GM12878 (cell line): ENCODE measurements around the gene CNTN4. TPM values are rescaled to one million over a fixed set of nuclear protein-coding genes. Genes with fewer than 3 reads are reported as not detected.

Source experiments
- ATAC-seq: fragments of 200-7000 bp; cut with Tn5 transposase; 3 replicates; pipeline ENCODE4 v1.9.1; 2020; ENCODE audit warnings: mild to moderate bottlenecking, moderate library complexity
- BruUV-seq: library from RNA; stranded (reverse); fragments of 400-500 nt; replicated peaks from 2 replicates; lab custom pipeline; 2021; lab: Mats Ljungman, UMichigan
- CTCF ChIA-PET: fragments of 300-600 bp; sonication (Branson Sonifier 250); formaldehyde crosslinking; extraction: SDS; loops from one replicate; lab custom pipeline; 2021; ENCODE audit warnings: inconsistent platforms; lab: Yijun Ruan, JAX
- POLR2A ChIA-PET: fragments of 350-600 bp; formaldehyde crosslinking; extraction: SDS; loops from one replicate; lab custom pipeline; 2021; ENCODE audit warnings: inconsistent platforms; lab: Charles Lee
- RAD21 ChIA-PET: fragments of 300-600 bp; sonication (Branson Sonifier 250); formaldehyde crosslinking; loops from one replicate; lab custom pipeline; 2023; ENCODE audit warnings: antibody characterized with exemption; ENCODE audit not compliant: unreplicated experiment; lab: Charles Lee
- SMC1A ChIA-PET: fragments of 300-600 bp; sonication (Branson Sonifier 250); formaldehyde crosslinking; loops from one replicate; lab custom pipeline; 2023; ENCODE audit not compliant: unreplicated experiment, uncharacterized antibody; lab: Charles Lee
- DNase-seq: peaks from one replicate; pipeline ENCODE4 v3.0.0-alpha.2; 2011; ENCODE audit warnings: low read depth, low spot score
- FAIRE-seq: peaks from 3 replicates; lab custom pipeline; 2011; peaks lifted over from hg19 to GRCh38; lab: Jason Lieb, UNC
- H2AFZ ChIP-seq: 2 replicates; pipeline ENCODE4 v1.6.0; 2011; ENCODE audit warnings: low read depth, low read length, control low read depth; ENCODE audit not compliant: control insufficient read depth
- H3K27ac ChIP-seq: 2 replicates; pipeline ENCODE4 v1.5.1; 2011; ENCODE audit warnings: control low read depth; ENCODE audit not compliant: control insufficient read depth, insufficient read depth
- H3K27me3 ChIP-seq, 2 experiments: replicated peaks in 1 of 2; 2 replicates each; pipeline versions ENCODE4 v1.6.0 to v1.6.1; 2011; ENCODE audit warnings: low read length in 1 of 2; ENCODE audit not compliant: control insufficient read depth in 2 of 2, insufficient read depth in 2 of 2
- H3K36me3 ChIP-seq, 2 experiments: 2 replicates each; pipeline ENCODE4 v1.5.1; 2011; ENCODE audit warnings: low read length in 1 of 2; ENCODE audit not compliant: control insufficient read depth in 2 of 2, insufficient read depth in 2 of 2
- H3K4me1 ChIP-seq: 2 replicates; pipeline ENCODE4 v1.6.1; 2011; ENCODE audit warnings: mild to moderate bottlenecking, low read length, moderate library complexity, mixed read lengths; ENCODE audit not compliant: control insufficient read depth, insufficient read depth
- H3K4me2 ChIP-seq: 2 replicates; pipeline ENCODE4 v1.6.0; 2011; ENCODE audit warnings: control low read depth; ENCODE audit not compliant: control insufficient read depth, insufficient read depth
- H3K4me3 ChIP-seq: fragments of 200-600 bp; sonication (generic); 2 replicates; pipeline ENCODE4 v1.5.1; 2016
- H3K79me2 ChIP-seq: 2 replicates; pipeline ENCODE4 v1.6.0; 2011; ENCODE audit warnings: low read length; ENCODE audit not compliant: control insufficient read depth, insufficient read depth
- H3K9ac ChIP-seq: 2 replicates; pipeline ENCODE4 v1.8.0; 2011; ENCODE audit warnings: low read length, control low read depth, mixed read lengths; ENCODE audit not compliant: control insufficient read depth, insufficient read depth
- H3K9me3 ChIP-seq: replicated peaks from 3 replicates; pipeline ENCODE4 v1.5.1; 2011; ENCODE audit warnings: mild to moderate bottlenecking, low read length; ENCODE audit not compliant: control insufficient read depth, insufficient read depth
- H4K20me1 ChIP-seq: 2 replicates; pipeline ENCODE4 v1.6.0; 2011; ENCODE audit not compliant: control insufficient read depth, insufficient read depth
- CBX3 ChIP-seq: fragments of 200-600 bp; sonication (generic); IDR thresholded peaks from 2 replicates; pipeline ENCODE4 v1.6.1; 2016; ENCODE audit warnings: low read depth, borderline replicate concordance
- CHD1 ChIP-seq: IDR thresholded peaks from 2 replicates; pipeline ENCODE4 v1.6.1; 2012; ENCODE audit warnings: low read depth, low read length, improper control_type of control experiment
- MEF2B ChIP-seq: fragments of 450-650 bp; IDR thresholded peaks from 2 replicates; pipeline ENCODE4 v1.6.1; 2018; ENCODE audit warnings: mild to moderate bottlenecking, moderate library complexity; ENCODE audit not compliant: partially characterized antibody, poor library complexity, severe bottlenecking
- SMC3 ChIP-seq: IDR thresholded peaks from 2 replicates; pipeline ENCODE4 v1.6.1; 2011; ENCODE audit warnings: low read length, improper control_type of control experiment, borderline replicate concordance
- SRF ChIP-seq, 2 experiments: IDR thresholded peaks; 2 replicates each; pipeline ENCODE4 v1.6.1; 2011; ENCODE audit warnings: low read depth in 2 of 2, low read length in 2 of 2, mild to moderate bottlenecking in 1 of 2, moderate library complexity in 1 of 2
- YY1 ChIP-seq: IDR thresholded peaks from 2 replicates; pipeline ENCODE4 v1.6.1; 2011; ENCODE audit warnings: low read depth, mild to moderate bottlenecking, low read length
- ZBED1 ChIP-seq: IDR thresholded peaks from 2 replicates; pipeline ENCODE4 v1.6.1; 2016; ENCODE audit warnings: borderline replicate concordance
- ZNF24 ChIP-seq: fragments of 450-650 bp; IDR thresholded peaks from 2 replicates; pipeline ENCODE4 v1.6.1; 2017; ENCODE audit warnings: antibody characterized with exemption, mild to moderate bottlenecking
- WGBS: methylation state at CpG from one replicate; pipeline ENCODE4 v1.1.6; 2016; ENCODE audit warnings: low lambda C conversion rate; ENCODE audit not compliant: insufficient replicate concordance, insufficient coverage; ENCODE audit errors: missing lambda C conversion rate; 5-methylcytosine and 5-hydroxymethylcytosine counted together
- in situ Hi-C: fragments of 300-500 bp; cut with MboI; formaldehyde crosslinking; loops from 9 replicates; pipeline ENCODE4 v1.14.3; 2018; ENCODE audit warnings: mixed read lengths
- intact Hi-C: fragments of 100-400 bp; cut with micrococcal nuclease; formaldehyde crosslinking; loops from one replicate; pipeline ENCODE4 v1.14.2; 2022; ENCODE audit not compliant: unreplicated experiment
- polyA plus RNA-seq, 11 experiments: library from polyadenylated mRNA; depleted of rRNA in 4 of 11; unstranded in 6 of 11; stranded (reverse) in 5 of 11; fragments of >200 nt; fragmentation: Nextera tagmentation in 4 of 11; fragmentation: Illumina TruSeq in 1 of 11; extraction: Ambion mirVana in 4 of 11; extraction: Trizol in 1 of 11; gene quantifications; 1 replicate in 1 of 11; 2 replicates in 10 of 11; pipeline versions ENCODE4 v1.2.1 to v1.2.3, GENCODE V29; 2011 to 2016; ENCODE audit warnings: inconsistent platforms in 2 of 11, missing spikeins in 2 of 11, low read depth in 1 of 11
- total RNA-seq, 4 experiments: library from RNA; depleted of rRNA in 3 of 4; stranded (reverse); fragments of >200 nt in 3 of 4; fragmentation: Illumina TruSeq in 1 of 4; extraction: Trizol in 1 of 4; gene quantifications; 2 replicates each; pipeline versions ENCODE4 v1.2.1 to v1.2.3, GENCODE V29; 2013 to 2021
- TF ChIP-seq, protein P1 (sequence below): fragments of 450-650 bp; IDR thresholded peaks from 2 replicates; pipeline ENCODE4 v1.6.1; 2018; ENCODE audit warnings: mild to moderate bottlenecking, low read depth, moderate library complexity; ENCODE audit not compliant: partially characterized antibody

The CNTN4 gene
- total and polyA plus RNA-seq, 10 of the 15 experiments (the other 5 are each of a cell fraction or from before 2014, with no cell fraction given): 0.05 to 0.43 (median 0.15) TPM; not detected in 1

DNA sequence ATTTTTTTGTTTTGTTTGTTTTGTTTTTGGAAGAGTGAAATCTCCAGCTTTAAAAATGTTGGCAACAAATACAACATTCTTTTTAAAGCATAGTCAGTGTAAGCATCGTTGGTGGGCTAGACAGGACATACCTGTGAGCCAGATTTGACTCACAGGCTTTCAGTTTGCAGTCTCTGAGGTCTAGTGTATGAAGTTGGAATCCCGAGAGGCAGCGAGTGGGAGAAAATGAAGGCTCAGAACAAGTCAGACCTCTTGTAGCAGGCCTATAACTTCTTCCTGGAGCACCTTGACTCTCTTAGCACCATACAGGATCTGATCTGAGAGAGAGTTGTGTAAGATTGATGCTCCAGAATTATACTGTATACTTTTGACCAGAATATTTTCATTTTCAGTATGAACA lies 60.2 kb downstream of the CNTN4 start:
- WGBS: 0% methylated on average over 3 of the region's 3 CpGs
- in situ Hi-C loops (no loop called here), intact Hi-C loops (loop anchor here (5.0 to 10.0 kb wide), 2 partner anchors 856 to 1257 kb away; no protein-coding TSS in a partner anchor)
- ATAC-seq: no peak
- Histone ChIP-seq H2AFZ (no peak overlapping the region), H4K20me1 (no peaks in the 10 kb centered on the region), H3K27me3 (no peaks in the 10 kb centered on the region; a peak in 1 of 4 replicates), H3K4me2 (no peak overlapping the region), H3K36me3 (no peaks in the 10 kb centered on the region), H3K79me2 (no peaks in the 10 kb centered on the region), H3K9ac (no peak overlapping the region), H3K4me1 (no peaks in the 10 kb centered on the region), H3K9me3 (no peaks in the 10 kb centered on the region), H3K4me3 (no peak overlapping the region), H3K27ac (no peak overlapping the region)
- ChIA-PET SMC1A (interaction anchor here (0.6 kb wide), 1 partner anchor 1062 kb away, joined by 3 read pairs; no protein-coding TSS in a partner anchor), POLR2A (no interaction called here), CTCF (interaction anchor here (1.4 to 1.8 kb wide), 2 partner anchors 9 to 18 kb away, joined by 4 to 5 read pairs; no protein-coding TSS in a partner anchor), RAD21 (no interaction called here)
- BruUV-seq: no TSS peak
- peak; percentile 69 for FAIRE-seq
- TF ChIP-seq YY1: no peak
- TF ChIP-seq, protein P1, sequence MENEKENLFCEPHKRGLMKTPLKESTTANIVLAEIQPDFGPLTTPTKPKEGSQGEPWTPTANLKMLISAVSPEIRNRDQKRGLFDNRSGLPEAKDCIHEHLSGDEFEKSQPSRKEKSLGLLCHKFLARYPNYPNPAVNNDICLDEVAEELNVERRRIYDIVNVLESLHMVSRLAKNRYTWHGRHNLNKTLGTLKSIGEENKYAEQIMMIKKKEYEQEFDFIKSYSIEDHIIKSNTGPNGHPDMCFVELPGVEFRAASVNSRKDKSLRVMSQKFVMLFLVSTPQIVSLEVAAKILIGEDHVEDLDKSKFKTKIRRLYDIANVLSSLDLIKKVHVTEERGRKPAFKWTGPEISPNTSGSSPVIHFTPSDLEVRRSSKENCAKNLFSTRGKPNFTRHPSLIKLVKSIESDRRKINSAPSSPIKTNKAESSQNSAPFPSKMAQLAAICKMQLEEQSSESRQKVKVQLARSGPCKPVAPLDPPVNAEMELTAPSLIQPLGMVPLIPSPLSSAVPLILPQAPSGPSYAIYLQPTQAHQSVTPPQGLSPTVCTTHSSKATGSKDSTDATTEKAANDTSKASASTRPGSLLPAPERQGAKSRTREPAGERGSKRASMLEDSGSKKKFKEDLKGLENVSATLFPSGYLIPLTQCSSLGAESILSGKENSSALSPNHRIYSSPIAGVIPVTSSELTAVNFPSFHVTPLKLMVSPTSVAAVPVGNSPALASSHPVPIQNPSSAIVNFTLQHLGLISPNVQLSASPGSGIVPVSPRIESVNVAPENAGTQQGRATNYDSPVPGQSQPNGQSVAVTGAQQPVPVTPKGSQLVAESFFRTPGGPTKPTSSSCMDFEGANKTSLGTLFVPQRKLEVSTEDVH: no peak
- TF ChIP-seq ZBED1: no peak
- TF ChIP-seq SRF (IDR thresholded peaks at IDR 0.05; ENCODE audit: low read depth in 2 of 2, low read length in 2 of 2): no peak
- TF ChIP-seq CHD1: no peak
- no peak for TF ChIP-seq MEF2B
- no peak for TF ChIP-seq CBX3
- no peak for TF ChIP-seq SMC3
- TF ChIP-seq ZNF24: no peak
- DNase-seq: no peak
